ENCODE results near the gene EXTL2.

DNA sequence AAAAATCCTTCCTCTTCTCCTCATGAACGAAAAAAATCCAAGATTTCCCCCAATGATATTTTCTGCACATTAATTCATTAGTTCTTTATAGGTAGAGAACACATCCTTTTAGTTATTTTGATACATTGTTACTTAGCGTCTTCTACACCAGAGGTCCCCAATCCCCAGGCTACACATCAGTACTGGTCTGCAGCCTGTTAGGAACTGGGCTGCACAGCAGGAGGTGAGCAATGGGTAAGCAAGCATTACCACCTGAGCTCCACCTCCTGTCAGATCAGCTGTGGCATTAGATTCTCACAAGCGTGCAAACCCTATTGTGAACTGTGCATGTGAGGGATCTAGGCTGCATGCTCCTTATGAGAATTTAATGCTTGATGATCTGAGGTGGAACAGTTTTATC lies 13.0 kb downstream of the EXTL2 start:
- no peak for TF ChIP-seq NR2C2 (CRISPR knock-in tag; IDR thresholded peaks at IDR 0.05)
- TF ChIP-seq, protein P1, sequence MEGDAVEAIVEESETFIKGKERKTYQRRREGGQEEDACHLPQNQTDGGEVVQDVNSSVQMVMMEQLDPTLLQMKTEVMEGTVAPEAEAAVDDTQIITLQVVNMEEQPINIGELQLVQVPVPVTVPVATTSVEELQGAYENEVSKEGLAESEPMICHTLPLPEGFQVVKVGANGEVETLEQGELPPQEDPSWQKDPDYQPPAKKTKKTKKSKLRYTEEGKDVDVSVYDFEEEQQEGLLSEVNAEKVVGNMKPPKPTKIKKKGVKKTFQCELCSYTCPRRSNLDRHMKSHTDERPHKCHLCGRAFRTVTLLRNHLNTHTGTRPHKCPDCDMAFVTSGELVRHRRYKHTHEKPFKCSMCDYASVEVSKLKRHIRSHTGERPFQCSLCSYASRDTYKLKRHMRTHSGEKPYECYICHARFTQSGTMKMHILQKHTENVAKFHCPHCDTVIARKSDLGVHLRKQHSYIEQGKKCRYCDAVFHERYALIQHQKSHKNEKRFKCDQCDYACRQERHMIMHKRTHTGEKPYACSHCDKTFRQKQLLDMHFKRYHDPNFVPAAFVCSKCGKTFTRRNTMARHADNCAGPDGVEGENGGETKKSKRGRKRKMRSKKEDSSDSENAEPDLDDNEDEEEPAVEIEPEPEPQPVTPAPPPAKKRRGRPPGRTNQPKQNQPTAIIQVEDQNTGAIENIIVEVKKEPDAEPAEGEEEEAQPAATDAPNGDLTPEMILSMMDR (IDR thresholded peaks at IDR 0.05) = no peak
- no peak for TF ChIP-seq ELF4 (CRISPR knock-in tag; IDR thresholded peaks at IDR 0.05; ENCODE audit: low read depth)
- no peak for TF ChIP-seq FOXK1 (CRISPR knock-in tag; IDR thresholded peaks at IDR 0.05)
